HepG2 (cell line): ENCODE results near the gene DOCK2. TPM values are rescaled to one million over a fixed set of nuclear protein-coding genes. Genes with fewer than 3 reads are reported as not detected.

Experiments
- ATAC-seq: fragments of 200-7000 bp; cut with Tn5 transposase; 3 replicates; pipeline ENCODE4 v1.9.1; 2020; ENCODE audit warnings: mild to moderate bottlenecking, moderate library complexity
- BruUV-seq: library from RNA; stranded (reverse); fragments of 400-500 nt; replicated peaks from 2 replicates; lab custom pipeline; 2021; lab: Mats Ljungman, UMichigan
- CTCF ChIA-PET: fragments of 300-600 bp; formaldehyde crosslinking; extraction: SDS; loops from one replicate; lab custom pipeline; 2021; ENCODE audit warnings: low total read pairs, inconsistent platforms, low intra/inter-chr PET ratio; lab: Yijun Ruan, JAX
- POLR2A ChIA-PET: fragments of 350-600 bp; sonication (Branson Sonifier 250); formaldehyde crosslinking; loops from one replicate; lab custom pipeline; 2020; ENCODE audit warnings: antibody characterized with exemption, inconsistent platforms; lab: Yijun Ruan, JAX
- DNase-seq: peaks from one replicate; pipeline ENCODE4 v3.0.0-alpha.2; 2015; ENCODE audit warnings: low spot score
- FAIRE-seq: peaks from 3 replicates; lab custom pipeline; 2011; peaks lifted over from hg19 to GRCh38; lab: Jason Lieb, UNC
- H2AFZ ChIP-seq: one replicate; pipeline ENCODE4 v1.6.1; 2011; ENCODE audit warnings: low read length, inconsistent platforms
- H3K27ac ChIP-seq: fragments of 300-600 bp; 3 replicates; pipeline ENCODE4 v1.8.0; 2011; ENCODE audit warnings: mixed run types, mild to moderate bottlenecking, mixed read lengths, low read length, inconsistent platforms; ENCODE audit not compliant: insufficient read depth; ENCODE audit errors: extremely low read length
- H3K27me3 ChIP-seq, 2 experiments: fragments of 200-600 bp in 1 of 2; 2 replicates in 1 of 2; 3 replicates in 1 of 2; pipeline versions ENCODE4 v1.6.0 to v1.8.0; 2011; ENCODE audit warnings: low read length in 2 of 2, mild to moderate bottlenecking in 2 of 2, moderate library complexity in 2 of 2, inconsistent platforms in 1 of 2; ENCODE audit not compliant: insufficient read depth in 2 of 2, control insufficient read depth in 1 of 2
- H3K36me3 ChIP-seq, 2 experiments: fragments of 200-600 bp in 1 of 2; replicated peaks in 1 of 2; 2 replicates in 1 of 2; 3 replicates in 1 of 2; pipeline versions ENCODE4 v1.5.1 to v1.8.0; 2011; ENCODE audit warnings: low read length in 2 of 2, inconsistent platforms in 1 of 2; ENCODE audit not compliant: insufficient read depth in 2 of 2, control insufficient read depth in 1 of 2
- H3K4me1 ChIP-seq: 2 replicates; pipeline ENCODE4 v1.5.1; 2012; ENCODE audit warnings: low read length, inconsistent platforms; ENCODE audit not compliant: insufficient read depth
- H3K4me2 ChIP-seq: 2 replicates; pipeline ENCODE4 v1.6.0; 2011; ENCODE audit warnings: low read depth, low read length, inconsistent platforms
- H3K4me3 ChIP-seq, 3 experiments: fragments of 200-600 bp in 1 of 3; sonication (generic), shearing (Covaris generic) in 1 of 3; replicated peaks in 1 of 3; 2 replicates each; pipeline ENCODE4 v1.5.1; 2011 to 2016; ENCODE audit warnings: low read length in 3 of 3, inconsistent platforms in 2 of 3, low read depth in 2 of 3, mild to moderate bottlenecking in 2 of 3, control low read depth in 1 of 3, mixed read lengths in 1 of 3; ENCODE audit not compliant: insufficient read depth in 1 of 3
- H3K79me2 ChIP-seq: one replicate; pipeline ENCODE4 v1.6.1; 2011; ENCODE audit warnings: low read length, inconsistent platforms; ENCODE audit not compliant: insufficient read depth
- H3K9ac ChIP-seq: 2 replicates; pipeline ENCODE4 v1.6.0; 2011; ENCODE audit warnings: mild to moderate bottlenecking, low read depth, low read length, inconsistent platforms; ENCODE audit not compliant: insufficient read depth
- H3K9me3 ChIP-seq: 2 replicates; pipeline ENCODE4 v1.5.1; 2012; ENCODE audit warnings: mild to moderate bottlenecking, low read length
- H4K20me1 ChIP-seq: 2 replicates; pipeline ENCODE4 v1.6.0; 2011; ENCODE audit warnings: inconsistent platforms, mild to moderate bottlenecking, low read length, moderate library complexity; ENCODE audit not compliant: insufficient read depth
- BORCS8-MEF2B ChIP-seq: sonication (generic); formaldehyde crosslinking; IDR thresholded peaks from 2 replicates; pipeline ENCODE4 v1.8.0; 2022; ENCODE audit warnings: mild to moderate bottlenecking, missing genetic modification reagents
- DNMT1 ChIP-seq: sonication (generic); formaldehyde crosslinking; IDR thresholded peaks from 2 replicates; pipeline ENCODE4 v1.5.1; 2020; ENCODE audit warnings: mild to moderate bottlenecking, missing genetic modification reagents
- DR1 ChIP-seq: sonication (generic); formaldehyde crosslinking; IDR thresholded peaks from 2 replicates; pipeline ENCODE4 v1.8.0; 2021; ENCODE audit warnings: mild to moderate bottlenecking, missing genetic modification reagents, inconsistent platforms
- FOXJ3 ChIP-seq: sonication (generic); formaldehyde crosslinking; IDR thresholded peaks from 2 replicates; pipeline ENCODE4 v1.4.0; 2020; ENCODE audit warnings: missing genetic modification reagents, mild to moderate bottlenecking, borderline replicate concordance
- GATAD2A ChIP-seq: IDR thresholded peaks from 2 replicates; pipeline ENCODE4 v1.6.1; 2016
- GTF2F1 ChIP-seq: fragments of 150-350 bp; IDR thresholded peaks from 2 replicates; pipeline ENCODE4 v1.6.1; 2014; ENCODE audit warnings: low read length
- MAFG ChIP-seq: sonication (generic); formaldehyde crosslinking; IDR thresholded peaks from 2 replicates; pipeline ENCODE4 v1.5.1; 2020; ENCODE audit warnings: mild to moderate bottlenecking, missing genetic modification reagents
- PHF21A ChIP-seq: sonication (generic); formaldehyde crosslinking; IDR thresholded peaks from 2 replicates; pipeline ENCODE4 v1.5.0; 2020; ENCODE audit warnings: mild to moderate bottlenecking, missing genetic modification reagents
- SNAPC2 ChIP-seq: sonication (generic); formaldehyde crosslinking; IDR thresholded peaks from 2 replicates; pipeline ENCODE4 v1.8.1; 2022; ENCODE audit warnings: mild to moderate bottlenecking, missing genetic modification reagents
- SYNCRIP ChIP-seq: fragments of 200-400 bp; formaldehyde crosslinking; IDR thresholded peaks from 2 replicates; pipeline ENCODE4 v1.6.1; 2018; ENCODE audit warnings: mild to moderate bottlenecking, low read depth, low read length; ENCODE audit not compliant: insufficient read depth
- ZFP36 ChIP-seq: fragments of 150-350 bp; IDR thresholded peaks from 2 replicates; pipeline ENCODE4 v1.6.1; 2018; ENCODE audit warnings: borderline replicate concordance, low read length, low read depth; ENCODE audit not compliant: partially characterized antibody
- ZNF160 ChIP-seq: sonication (generic); formaldehyde crosslinking; IDR thresholded peaks from 2 replicates; pipeline ENCODE4 v1.8.0; 2022; ENCODE audit warnings: mild to moderate bottlenecking, inconsistent platforms, missing genetic modification reagents
- ZNF180 ChIP-seq: sonication (generic); formaldehyde crosslinking; IDR thresholded peaks from 2 replicates; pipeline ENCODE4 v1.4.0; 2020; ENCODE audit warnings: low read depth, missing genetic modification reagents, borderline replicate concordance
- ZNF329 ChIP-seq: sonication (generic); formaldehyde crosslinking; IDR thresholded peaks from 2 replicates; pipeline ENCODE4 v1.9.0; 2021; ENCODE audit warnings: low read depth, mild to moderate bottlenecking, missing genetic modification reagents
- ZNF850 ChIP-seq: sonication (generic); formaldehyde crosslinking; conservative IDR thresholded peaks from 2 replicates; pipeline ENCODE4 v1.9.0; 2021; ENCODE audit warnings: mild to moderate bottlenecking, missing genetic modification reagents
- WGBS: methylation state at CpG from one replicate; pipeline ENCODE4 v1.1.6; 2017; ENCODE audit warnings: low lambda C conversion rate; 5-methylcytosine and 5-hydroxymethylcytosine counted together
- in situ Hi-C: cut with HindIII; loops from 2 replicates; pipeline ENCODE4 v1.10.0; 2017; ENCODE audit warnings: low pct_unique_long_range_greater_than_20kb; ENCODE audit not compliant: extremely low pct_ligation_motif_present
- intact Hi-C: fragments of 100-400 bp; cut with micrococcal nuclease; formaldehyde crosslinking; loops from one replicate; pipeline ENCODE4 v1.10.0; 2022; ENCODE audit not compliant: unreplicated experiment
- polyA plus RNA-seq, 8 experiments: library from polyadenylated mRNA; depleted of rRNA in 3 of 8; stranded (reverse) in 7 of 8; unstranded in 1 of 8; fragments of >200 nt; fragmentation: Illumina TruSeq in 4 of 8; extraction: Trizol in 4 of 8; gene quantifications; 2 replicates each; pipeline versions ENCODE4 v1.2.1 to v1.2.3, GENCODE V29; 2011 to 2016; ENCODE audit warnings: low read depth in 4 of 8, missing spikeins in 1 of 8, mixed read lengths in 1 of 8; ENCODE audit not compliant: insufficient read depth in 1 of 8
- total RNA-seq, 5 experiments: library from RNA; depleted of rRNA; stranded (reverse); fragments of >200 nt; fragmentation: Illumina TruSeq; extraction: Trizol; gene quantifications; 2 replicates each; pipeline ENCODE4 v1.2.3, GENCODE V29; 2016; ENCODE audit warnings: low read depth in 1 of 5
- TF ChIP-seq, protein P1 (sequence below): IDR thresholded peaks from 2 replicates; pipeline ENCODE4 v1.6.1; 2012; ENCODE audit warnings: inconsistent platforms
- TF ChIP-seq, protein P2 (sequence below): sonication (generic); formaldehyde crosslinking; IDR thresholded peaks from 2 replicates; pipeline ENCODE4 v1.4.0; 2020; ENCODE audit warnings: missing genetic modification reagents, borderline replicate concordance

The DOCK2 gene
- total and polyA plus RNA-seq, 2 of the 13 experiments (the other 11 are each of a cell fraction or from before 2014, with no cell fraction given) = not detected

DNA sequence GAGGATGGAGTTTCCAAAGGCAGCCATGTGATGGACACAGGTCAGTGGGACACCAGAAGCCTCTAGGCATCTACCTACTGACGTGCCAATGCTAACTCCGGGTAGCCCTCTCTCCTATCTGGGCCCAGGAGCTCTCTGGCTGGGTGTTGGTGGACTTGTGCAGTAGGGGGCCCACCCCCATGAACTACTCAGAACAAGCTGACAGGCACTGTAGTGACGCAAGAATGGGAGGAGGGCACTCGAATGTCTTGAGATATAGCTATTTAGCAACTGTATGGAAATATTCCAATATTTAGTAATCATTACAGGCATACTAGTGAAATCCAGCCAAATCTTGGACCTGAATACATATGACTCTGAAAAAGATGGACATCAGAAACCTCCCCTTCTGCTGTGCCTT, 5.7 kb upstream of the DOCK2 start:
- ChIA-PET POLR2A (no interaction called here), CTCF (no interaction called here)
- Histone ChIP-seq H3K27ac (no peak overlapping the region), H3K79me2 (no peaks in the 10 kb centered on the region), H4K20me1 (no peaks in the 10 kb centered on the region), H3K4me1 (no peaks in the 10 kb centered on the region), H3K27me3 (no peaks in the 10 kb centered on the region), H3K9ac (no peak overlapping the region), H3K36me3 (no peaks in the 10 kb centered on the region), H3K4me3 (no peak overlapping the region), H3K4me2 (no peak overlapping the region), H3K9me3 (no peaks in the 10 kb centered on the region), H2AFZ (no peak overlapping the region)
- TF ChIP-seq ZNF329 (CRISPR knock-in tag) = no peak
- no peak for TF ChIP-seq ZFP36
- BruUV-seq = no TSS peak
- DNase-seq = no peak
- 13% methylated on average over 4 of the region's 4 CpGs for WGBS
- no peak for FAIRE-seq
- intact Hi-C loops = no loop called here
- in situ Hi-C loops = no loop called here
- no peak for ATAC-seq

DNA sequence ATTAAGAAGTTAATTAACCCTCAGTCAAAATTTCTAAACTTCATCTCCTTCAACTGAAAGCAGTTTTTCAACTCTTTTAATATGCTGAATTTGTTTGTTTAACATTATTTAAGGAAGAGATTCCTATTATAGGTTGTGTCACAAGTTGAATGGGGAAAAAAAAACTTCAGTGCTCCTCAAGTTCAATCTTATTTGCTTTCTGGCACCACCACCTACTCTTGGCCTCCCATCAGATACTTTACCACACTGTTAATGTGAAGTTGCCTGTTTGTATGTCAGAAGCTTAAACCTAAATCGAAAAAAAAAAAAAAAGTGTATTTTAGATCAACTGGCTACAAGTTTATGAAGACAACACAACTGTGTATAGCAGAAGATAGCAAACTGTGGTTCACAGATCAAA, 4.1 kb upstream of the DOCK2 start:
- FAIRE-seq = no peak
- CTCF ChIA-PET = no interaction called here

More for the DNA sequence above, 4.1 kb upstream of the DOCK2 start:
- no peak overlapping the region for H3K27ac ChIP-seq
- H3K27me3 ChIP-seq = no peaks in the 10 kb centered on the region; a peak in 1 of 5 replicates
- H3K36me3 ChIP-seq = no peaks in the 10 kb centered on the region
- no peaks in the 10 kb centered on the region for H3K79me2 ChIP-seq
- BruUV-seq = no TSS peak
- ATAC-seq = no peak
- no peak overlapping the region for H3K4me2 ChIP-seq
- TF ChIP-seq GTF2F1 (no peak), FOXJ3 (CRISPR knock-in tag) (no peak), BORCS8-MEF2B (CRISPR knock-in tag) (no peak), MAFG (CRISPR knock-in tag) (no peak), SYNCRIP (no peak), ZNF160 (no peak), PHF21A (CRISPR knock-in tag) (no peak), DNMT1 (CRISPR knock-in tag) (no peak), ZNF180 (no peak), SNAPC2 (CRISPR knock-in tag) (no peak), GATAD2A (no peak), ZNF850 (CRISPR knock-in tag) (no peak), DR1 (CRISPR knock-in tag) (no peak)
- TF ChIP-seq, protein P1, sequence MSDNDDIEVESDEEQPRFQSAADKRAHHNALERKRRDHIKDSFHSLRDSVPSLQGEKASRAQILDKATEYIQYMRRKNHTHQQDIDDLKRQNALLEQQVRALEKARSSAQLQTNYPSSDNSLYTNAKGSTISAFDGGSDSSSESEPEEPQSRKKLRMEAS = no peak
- TF ChIP-seq, protein P2, sequence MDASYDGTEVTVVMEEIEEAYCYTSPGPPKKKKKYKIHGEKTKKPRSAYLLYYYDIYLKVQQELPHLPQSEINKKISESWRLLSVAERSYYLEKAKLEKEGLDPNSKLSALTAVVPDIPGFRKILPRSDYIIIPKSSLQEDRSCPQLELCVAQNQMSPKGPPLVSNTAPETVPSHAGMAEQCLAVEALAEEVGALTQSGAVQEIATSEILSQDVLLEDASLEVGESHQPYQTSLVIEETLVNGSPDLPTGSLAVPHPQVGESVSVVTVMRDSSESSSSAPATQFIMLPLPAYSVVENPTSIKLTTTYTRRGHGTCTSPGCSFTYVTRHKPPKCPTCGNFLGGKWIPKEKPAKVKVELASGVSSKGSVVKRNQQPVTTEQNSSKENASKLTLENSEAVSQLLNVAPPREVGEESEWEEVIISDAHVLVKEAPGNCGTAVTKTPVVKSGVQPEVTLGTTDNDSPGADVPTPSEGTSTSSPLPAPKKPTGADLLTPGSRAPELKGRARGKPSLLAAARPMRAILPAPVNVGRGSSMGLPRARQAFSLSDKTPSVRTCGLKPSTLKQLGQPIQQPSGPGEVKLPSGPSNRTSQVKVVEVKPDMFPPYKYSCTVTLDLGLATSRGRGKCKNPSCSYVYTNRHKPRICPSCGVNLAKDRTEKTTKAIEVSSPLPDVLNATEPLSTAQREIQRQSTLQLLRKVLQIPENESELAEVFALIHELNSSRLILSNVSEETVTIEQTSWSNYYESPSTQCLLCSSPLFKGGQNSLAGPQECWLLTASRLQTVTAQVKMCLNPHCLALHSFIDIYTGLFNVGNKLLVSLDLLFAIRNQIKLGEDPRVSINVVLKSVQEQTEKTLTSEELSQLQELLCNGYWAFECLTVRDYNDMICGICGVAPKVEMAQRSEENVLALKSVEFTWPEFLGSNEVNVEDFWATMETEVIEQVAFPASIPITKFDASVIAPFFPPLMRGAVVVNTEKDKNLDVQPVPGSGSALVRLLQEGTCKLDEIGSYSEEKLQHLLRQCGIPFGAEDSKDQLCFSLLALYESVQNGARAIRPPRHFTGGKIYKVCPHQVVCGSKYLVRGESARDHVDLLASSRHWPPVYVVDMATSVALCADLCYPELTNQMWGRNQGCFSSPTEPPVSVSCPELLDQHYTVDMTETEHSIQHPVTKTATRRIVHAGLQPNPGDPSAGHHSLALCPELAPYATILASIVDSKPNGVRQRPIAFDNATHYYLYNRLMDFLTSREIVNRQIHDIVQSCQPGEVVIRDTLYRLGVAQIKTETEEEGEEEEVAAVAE (CRISPR knock-in tag) = no peak
- TF ChIP-seq, all 625 proteins: peak for 0
- Histone ChIP-seq H3K9ac (no peak overlapping the region), H3K4me1 (no peaks in the 10 kb centered on the region), H3K9me3 (no peaks in the 10 kb centered on the region), H2AFZ (no peak overlapping the region), H4K20me1 (no peaks in the 10 kb centered on the region), H3K4me3 (no peak overlapping the region)
- DNase-seq = no peak
- 0% methylated on average over 1 of the region's 1 CpG for WGBS
- intact Hi-C loops = no loop called here
- POLR2A ChIA-PET = no interaction called here
- in situ Hi-C loops = no loop called here
